ENCODE measurements around the gene NR2F1.

DNA sequence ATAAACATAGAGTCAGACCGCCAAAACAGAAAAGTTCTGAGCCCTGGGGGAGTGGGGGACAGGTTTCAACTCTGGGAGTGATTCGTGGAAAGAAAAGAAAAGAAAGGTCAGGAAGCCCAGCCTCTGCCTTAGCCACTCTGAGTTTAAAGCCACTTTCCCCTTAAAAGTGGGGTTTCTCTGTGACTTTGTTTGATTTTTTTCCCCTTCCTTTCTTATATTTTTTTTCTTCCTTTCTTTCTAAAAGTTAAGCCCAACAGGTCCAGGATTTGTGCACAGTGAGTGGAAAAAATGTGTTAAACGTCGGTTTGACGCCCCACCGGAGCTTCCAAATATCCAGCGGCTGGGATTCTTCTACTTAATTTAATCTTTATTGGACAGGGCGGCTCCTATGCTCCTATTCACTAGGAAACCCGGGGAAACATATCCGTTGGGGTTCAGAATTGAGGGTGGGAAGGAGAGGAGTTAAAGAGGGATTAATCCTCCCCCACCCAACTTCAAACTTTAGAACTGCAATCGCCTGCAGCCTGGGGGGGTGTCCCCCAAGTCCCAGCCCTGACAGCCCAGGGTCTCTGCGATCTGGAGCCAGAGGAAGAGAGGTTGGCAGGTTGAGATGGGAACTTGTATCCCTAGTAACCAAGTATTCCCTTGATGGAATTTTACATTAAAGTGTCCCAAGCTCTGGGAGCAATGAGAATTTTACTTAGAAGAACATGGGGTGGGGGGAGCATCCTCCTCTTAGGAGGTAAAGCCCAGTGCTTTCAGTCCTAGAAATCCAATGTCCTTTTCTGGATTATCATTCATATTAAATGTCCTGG lies 8.3 kb upstream of the NR2F1 start:
- TF ChIP-seq TARDBP (IDR thresholded peaks at IDR 0.05): no peak
- TF ChIP-seq ELF4 (IDR thresholded peaks at IDR 0.05): no peak
- TF ChIP-seq SUZ12 (IDR thresholded peaks at IDR 0.05): no peak
- TF ChIP-seq SP1 (IDR thresholded peaks at IDR 0.05): no peak
- TF ChIP-seq HDGF (IDR thresholded peaks at IDR 0.05; ENCODE audit: borderline replicate concordance): no peak
- TF ChIP-seq BHLHE40 (IDR thresholded peaks at IDR 0.05; ENCODE audit: borderline replicate concordance): no peak
- TF ChIP-seq, protein P1, sequence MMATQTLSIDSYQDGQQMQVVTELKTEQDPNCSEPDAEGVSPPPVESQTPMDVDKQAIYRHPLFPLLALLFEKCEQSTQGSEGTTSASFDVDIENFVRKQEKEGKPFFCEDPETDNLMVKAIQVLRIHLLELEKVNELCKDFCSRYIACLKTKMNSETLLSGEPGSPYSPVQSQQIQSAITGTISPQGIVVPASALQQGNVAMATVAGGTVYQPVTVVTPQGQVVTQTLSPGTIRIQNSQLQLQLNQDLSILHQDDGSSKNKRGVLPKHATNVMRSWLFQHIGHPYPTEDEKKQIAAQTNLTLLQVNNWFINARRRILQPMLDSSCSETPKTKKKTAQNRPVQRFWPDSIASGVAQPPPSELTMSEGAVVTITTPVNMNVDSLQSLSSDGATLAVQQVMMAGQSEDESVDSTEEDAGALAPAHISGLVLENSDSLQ (IDR thresholded peaks at IDR 0.05): no peak
- no peak for TF ChIP-seq FOXK2 (IDR thresholded peaks at IDR 0.05)
- TF ChIP-seq FOXM1 (IDR thresholded peaks at IDR 0.05; ENCODE audit: borderline replicate concordance): no peak
- no peak for TF ChIP-seq FOXA1 (IDR thresholded peaks at IDR 0.05)
- TF ChIP-seq L3MBTL2 (conservative IDR thresholded peaks at IDR 0.05): no peak
